Measurements from ENCODE around the gene PSD. TPM values are rescaled to one million over a fixed set of nuclear protein-coding genes. Genes with fewer than 3 reads are reported as not detected.

PSD gene
- polyA plus RNA-seq, 1 donor from 2014 or later, result 68.8 TPM

DNA sequence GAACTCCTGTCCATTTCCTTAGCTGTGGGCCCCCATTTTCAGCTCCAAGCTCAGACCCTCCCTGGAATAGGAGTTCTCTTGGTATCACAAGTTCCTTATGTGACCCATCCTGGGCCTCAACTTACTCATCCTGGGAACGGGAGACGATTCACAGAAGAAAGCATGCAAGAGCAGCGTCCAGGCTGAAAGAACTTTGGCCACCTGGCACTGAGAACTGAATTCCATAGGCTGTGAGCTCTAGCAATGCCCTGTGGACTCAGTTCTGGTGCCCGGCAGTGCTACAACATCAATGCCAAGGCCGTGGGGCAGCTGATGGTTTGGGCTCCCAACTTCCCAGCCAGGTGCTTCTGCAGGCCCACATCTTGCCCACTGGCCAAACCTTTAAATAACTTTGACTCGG is 17.7 kb upstream of the PSD start:
- Histone ChIP-seq H3K9ac (ENCODE audit: low read length) (no peak overlapping the region), H3K27me3 (ENCODE audit: insufficient read depth, low read depth, low read length) (peaks cover 10% of the 10 kb centered on the region), H3K4me2 (ENCODE audit: low read length) (no peak overlapping the region), H3K27ac (ENCODE audit: low read length) (no peak overlapping the region), H3K79me2 (replicated peaks; ENCODE audit: insufficient read depth, low read length) (peaks cover 10% of the 10 kb centered on the region), H3K9me3 (ENCODE audit: low read length) (no peaks in the 10 kb centered on the region), H3F3A (ENCODE audit: insufficient read depth, low read length, poor library complexity, severe bottlenecking) (no peaks in the 10 kb centered on the region), H3K4me3 (ENCODE audit: low read length) (no peak overlapping the region), H2AFZ (ENCODE audit: low read depth, low read length) (no peak overlapping the region), H3K36me3 (ENCODE audit: insufficient read depth, low read length) (no peaks in the 10 kb centered on the region), H3K9me2 (ENCODE audit: insufficient read depth, low read length) (no peaks in the 10 kb centered on the region), H4K20me1 (ENCODE audit: insufficient read depth) (no peaks in the 10 kb centered on the region)
- no peak for TF ChIP-seq CTCF (IDR thresholded peaks at IDR 0.05; ENCODE audit: poor library complexity, severe bottlenecking)
- no peak for TF ChIP-seq SMC3 (conservative IDR thresholded peaks at IDR 0.05; ENCODE audit: poor library complexity)
- no peak for TF ChIP-seq POLR2AphosphoS5 (IDR thresholded peaks at IDR 0.05)
- no peak for TF ChIP-seq EP300 (conservative IDR thresholded peaks at IDR 0.05; ENCODE audit: poor library complexity, severe bottlenecking)
- TF ChIP-seq MXI1 (conservative IDR thresholded peaks at IDR 0.05; ENCODE audit: poor library complexity, severe bottlenecking), result no peak
- TF ChIP-seq EZH2 (IDR thresholded peaks at IDR 0.05; ENCODE audit: borderline replicate concordance, insufficient read depth, low read length, poor library complexity, severe bottlenecking), result no peak
- no peak for TF ChIP-seq RAD21 (conservative IDR thresholded peaks at IDR 0.05)
- TF ChIP-seq TAF1 (IDR thresholded peaks at IDR 0.05; ENCODE audit: low read depth), result no peak
- TF ChIP-seq REST (IDR thresholded peaks at IDR 0.05; ENCODE audit: borderline replicate concordance), result no peak

DNA sequence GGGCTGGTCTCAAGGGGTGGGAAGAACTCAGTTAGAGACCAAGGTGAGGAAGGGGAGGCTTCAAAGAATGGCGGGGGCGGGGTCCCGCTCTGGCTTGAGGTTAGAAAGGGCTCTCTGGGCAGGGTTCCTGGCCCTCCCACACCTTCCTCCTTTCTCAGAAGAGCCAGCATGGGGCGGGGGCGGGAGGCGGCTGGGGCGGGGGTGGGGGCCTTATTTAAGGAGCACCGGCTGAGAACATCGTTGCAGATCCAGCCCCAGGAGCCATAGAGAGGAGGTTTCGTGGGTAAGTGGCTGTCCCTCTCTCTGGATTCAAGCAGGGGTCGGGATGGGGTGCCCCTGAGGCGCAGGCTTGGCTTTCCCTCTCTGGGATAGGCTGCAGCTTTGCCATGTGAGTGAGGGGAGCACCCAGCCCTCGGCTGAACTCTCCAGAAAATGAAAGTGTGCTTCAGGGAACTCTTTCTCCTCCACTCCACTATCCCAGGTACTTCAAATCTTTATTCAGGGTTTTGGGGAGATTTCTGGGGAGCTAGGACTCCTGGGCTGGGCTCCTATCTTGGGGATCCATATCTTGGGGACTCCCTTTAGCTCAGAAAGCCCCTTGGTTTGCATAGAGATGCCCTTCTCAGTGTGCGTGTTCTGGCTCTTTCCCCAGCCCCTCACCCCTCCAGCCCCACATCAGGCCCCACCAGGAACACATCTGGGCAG is 17.1 kb upstream of the PSD start:
- Histone ChIP-seq H3K27me3 (ENCODE audit: insufficient read depth, low read depth, low read length) (peaks cover 10% of the 10 kb centered on the region), H3K79me2 (replicated peaks; ENCODE audit: insufficient read depth, low read length) (peaks cover 10% of the 10 kb centered on the region), H3K9ac (ENCODE audit: low read length) (no peak overlapping the region), H2AFZ (ENCODE audit: low read depth, low read length) (no peak overlapping the region), H3F3A (ENCODE audit: insufficient read depth, low read length, poor library complexity, severe bottlenecking) (no peaks in the 10 kb centered on the region), H3K9me3 (ENCODE audit: low read length) (no peaks in the 10 kb centered on the region), H3K4me2 (ENCODE audit: low read length) (no peak overlapping the region), H4K20me1 (ENCODE audit: insufficient read depth) (no peaks in the 10 kb centered on the region), H3K27ac (ENCODE audit: low read length) (no peak overlapping the region), H3K36me3 (ENCODE audit: insufficient read depth, low read length) (no peaks in the 10 kb centered on the region), H3K9me2 (ENCODE audit: insufficient read depth, low read length) (no peaks in the 10 kb centered on the region), H3K4me3 (ENCODE audit: low read length) (no peak overlapping the region)
- TF ChIP-seq MXI1 (conservative IDR thresholded peaks at IDR 0.05; ENCODE audit: poor library complexity, severe bottlenecking) (no peak), SMC3 (conservative IDR thresholded peaks at IDR 0.05; ENCODE audit: poor library complexity) (no peak), EZH2 (IDR thresholded peaks at IDR 0.05; ENCODE audit: borderline replicate concordance, insufficient read depth, low read length, poor library complexity, severe bottlenecking) (no peak)
